K562 (cell line): ENCODE measurements around the gene ARMC6.

Experiments
- ETS1 ChIP-seq: conservative IDR thresholded peaks from 2 replicates; pipeline ENCODE4 v1.6.1; 2011; ENCODE audit warnings: low read depth, mild to moderate bottlenecking, low read length; ENCODE audit not compliant: control insufficient read depth
- PHF8 ChIP-seq: fragments of 200-600 bp; sonication (generic); IDR thresholded peaks from 2 replicates; pipeline ENCODE4 v1.6.1; 2012; ENCODE audit warnings: mixed run types, mild to moderate bottlenecking, inconsistent platforms, low read length, moderate library complexity, borderline replicate concordance

GRCh38 chr19:19096641-19097627 is 63.5 kb downstream of the ARMC6 start:
- TF ChIP-seq PHF8 (no peak), ETS1 (no peak)
